Thymus (tissue), 11 donors: Measurements from ENCODE around the gene GORASP1. TPM values are rescaled to one million over a fixed set of nuclear protein-coding genes. Genes with fewer than 3 reads are reported as not detected.

Experiments
- DNase-seq, 9 donors: peaks; one replicate each; pipeline ENCODE4 v3.0.0-alpha.2; 2013; ENCODE audit warnings: low spot score in 9 of 9, low read depth in 6 of 9, missing footprints in 1 of 9
- H3K27ac ChIP-seq, 2 donors: one replicate each; pipeline ENCODE4 v1.5.1; 2013; ENCODE audit warnings: control low read depth in 1 of 2, low read depth in 1 of 2, low read length in 1 of 2, mild to moderate bottlenecking in 1 of 2, moderate library complexity in 1 of 2
- H3K27me3 ChIP-seq, 2 donors: one replicate each; pipeline ENCODE4 v1.5.1; 2013; ENCODE audit warnings: low read length in 1 of 2; ENCODE audit not compliant: control insufficient read depth in 2 of 2, insufficient read depth in 1 of 2
- H3K36me3 ChIP-seq, 2 donors: one replicate each; pipeline ENCODE4 v1.5.1; 2013; ENCODE audit warnings: low read length in 1 of 2, mild to moderate bottlenecking in 1 of 2, moderate library complexity in 1 of 2; ENCODE audit not compliant: control insufficient read depth in 2 of 2, insufficient read depth in 2 of 2
- H3K4me1 ChIP-seq, 2 donors: one replicate each; pipeline ENCODE4 v1.5.1; 2013; ENCODE audit warnings: low read length in 2 of 2; ENCODE audit not compliant: control insufficient read depth in 2 of 2, insufficient read depth in 2 of 2
- H3K4me3 ChIP-seq, 2 donors: one replicate each; pipeline ENCODE4 v1.5.1; 2013; ENCODE audit warnings: low read length in 2 of 2, control low read depth in 1 of 2, mild to moderate bottlenecking in 1 of 2
- H3K9me3 ChIP-seq, 2 donors: one replicate each; pipeline ENCODE4 v1.5.1; 2013; ENCODE audit warnings: low read length in 1 of 2, mild to moderate bottlenecking in 1 of 2; ENCODE audit not compliant: control insufficient read depth in 2 of 2, insufficient read depth in 1 of 2
- WGBS: extraction: QIAGEN DNeasy Blood & Tissue Kit; methylation state at CpG from one replicate; pipeline ENCODE4 v1.1.7; 2013; 5-methylcytosine and 5-hydroxymethylcytosine counted together
- polyA plus RNA-seq: library from polyadenylated mRNA; stranded (reverse); fragments of 200-250 nt; gene quantifications from one replicate; pipeline ENCODE4 v1.2.3, GENCODE V29; 2013
- total RNA-seq: library from RNA; stranded (reverse); fragments of 120-200 nt; gene quantifications from one replicate; pipeline ENCODE4 v1.2.4, GENCODE V29; 2013
- donor health status: healthy.

GORASP1 gene
- total and polyA plus RNA-seq, 2 donors = 19.7 to 26.2 TPM

GRCh38 chr3:39149059-39149455, 41.6 kb upstream of the GORASP1 start:
- H3K9me3 ChIP-seq = no peaks in the 10 kb centered on the region
- DNase-seq = no peak
- WGBS = 54% methylated on average over 4 of the region's 4 CpGs
- peak overlapping the region; percentile 89 to 97 for H3K27ac ChIP-seq
- H3K36me3 ChIP-seq = peaks cover 22 to 25% of the 10 kb centered on the region in 2 donors
- peak overlapping the region; percentile 50 to 62 for H3K4me3 ChIP-seq
- peaks cover 44 to 77% of the 10 kb centered on the region in 2 donors for H3K4me1 ChIP-seq
- no peaks in the 10 kb centered on the region for H3K27me3 ChIP-seq

DNA sequence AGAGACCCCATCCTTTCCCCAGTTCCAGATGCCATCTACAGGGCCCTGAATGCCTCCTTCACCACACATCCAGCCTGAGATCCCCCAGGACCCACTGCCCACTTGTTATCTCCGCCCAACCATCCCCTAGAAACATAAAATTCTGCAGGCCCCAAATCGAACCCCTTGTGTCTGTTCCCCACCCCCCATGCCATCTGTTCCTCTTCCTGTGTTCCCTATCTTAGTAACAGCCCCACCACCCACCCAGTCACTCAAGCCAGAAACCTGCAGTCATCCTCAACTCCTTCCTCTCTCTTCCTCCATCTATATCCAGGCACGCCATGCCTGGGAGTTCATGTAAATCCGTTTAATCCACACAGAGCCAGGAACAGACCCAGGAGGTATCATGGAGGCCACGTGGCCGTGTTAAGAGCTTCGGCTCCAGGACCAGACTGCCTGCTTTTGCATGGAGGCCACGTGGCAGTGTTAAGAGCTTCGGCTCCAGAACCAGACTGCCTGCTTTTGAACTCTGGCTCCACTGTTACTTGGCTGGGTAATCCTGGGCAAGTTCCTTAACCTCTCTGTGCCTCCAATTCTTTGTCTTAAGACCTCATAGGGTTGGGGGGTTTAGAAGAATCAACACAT, 41.1 kb upstream of the GORASP1 start:
- Histone ChIP-seq H3K27ac (peak overlapping the region; percentile 89 to 97), H3K4me1 (peaks cover 44 to 73% of the 10 kb centered on the region in 2 donors), H3K9me3 (no peaks in the 10 kb centered on the region), H3K36me3 (peaks cover 27 to 30% of the 10 kb centered on the region in 2 donors), H3K4me3 (peak overlapping the region; percentile 50 to 62), H3K27me3 (no peaks in the 10 kb centered on the region)
- DNase-seq = peak in 1 of 9 donors; percentile 50
- WGBS = 31% methylated on average over 9 of the region's 9 CpGs

GRCh38 chr3:39147711-39148434, 40.4 kb upstream of the GORASP1 start:
- peaks cover 34 to 37% of the 10 kb centered on the region in 2 donors for H3K36me3 ChIP-seq
- 1% methylated on average over 9 of the region's 9 CpGs for WGBS
- peak overlapping the region; percentile 89 to 97 for H3K27ac ChIP-seq
- no peaks in the 10 kb centered on the region for H3K27me3 ChIP-seq
- H3K9me3 ChIP-seq = no peaks in the 10 kb centered on the region
- peak in 7 of 9 donors; percentile 52 to 89 (median 65) for DNase-seq
- H3K4me3 ChIP-seq = peak overlapping the region; percentile 50 to 62
- H3K4me1 ChIP-seq = peaks cover 44 to 77% of the 10 kb centered on the region in 2 donors

GRCh38 chr3:39146611-39147591, 39.5 kb upstream of the GORASP1 start:
- peaks cover 43 to 47% of the 10 kb centered on the region in 2 donors for H3K36me3 ChIP-seq
- H3K27me3 ChIP-seq = no peaks in the 10 kb centered on the region
- 22% methylated on average over 15 of the region's 15 CpGs for WGBS
- DNase-seq = peak in 3 of 9 donors; percentile 54 to 73 (median 57)
- H3K27ac ChIP-seq = peak overlapping the region; percentile 89 to 97
- H3K9me3 ChIP-seq = no peaks in the 10 kb centered on the region
- H3K4me3 ChIP-seq = peak overlapping the region; percentile 50 to 62
- H3K4me1 ChIP-seq = peaks cover 45 to 78% of the 10 kb centered on the region in 2 donors

DNA sequence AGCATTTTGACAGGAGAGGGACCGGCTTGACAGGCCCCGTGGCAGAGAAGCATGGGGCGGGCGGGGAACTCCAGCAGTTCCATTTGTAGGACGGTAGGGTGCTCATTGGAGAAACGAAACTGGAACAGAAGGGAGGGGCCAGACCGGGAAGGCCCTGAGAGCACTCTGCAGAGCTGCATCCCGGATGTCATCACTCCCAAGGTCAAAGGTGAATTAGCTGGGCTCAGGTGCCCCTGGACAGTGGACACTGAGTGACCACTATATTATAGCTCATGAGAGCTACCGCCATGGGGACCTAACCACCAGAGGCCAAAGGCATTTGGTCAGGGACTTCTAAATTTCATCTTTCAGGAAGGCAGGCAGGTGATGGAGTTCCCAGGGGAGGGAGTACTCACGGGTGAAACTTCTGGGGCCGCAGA, 38.7 kb upstream of the GORASP1 start:
- H3K27me3 ChIP-seq = no peaks in the 10 kb centered on the region
- H3K27ac ChIP-seq = peak overlapping the region in 1 of 2 donors; percentile 97
- peaks cover 44 to 55% of the 10 kb centered on the region in 2 donors for H3K36me3 ChIP-seq

DNA sequence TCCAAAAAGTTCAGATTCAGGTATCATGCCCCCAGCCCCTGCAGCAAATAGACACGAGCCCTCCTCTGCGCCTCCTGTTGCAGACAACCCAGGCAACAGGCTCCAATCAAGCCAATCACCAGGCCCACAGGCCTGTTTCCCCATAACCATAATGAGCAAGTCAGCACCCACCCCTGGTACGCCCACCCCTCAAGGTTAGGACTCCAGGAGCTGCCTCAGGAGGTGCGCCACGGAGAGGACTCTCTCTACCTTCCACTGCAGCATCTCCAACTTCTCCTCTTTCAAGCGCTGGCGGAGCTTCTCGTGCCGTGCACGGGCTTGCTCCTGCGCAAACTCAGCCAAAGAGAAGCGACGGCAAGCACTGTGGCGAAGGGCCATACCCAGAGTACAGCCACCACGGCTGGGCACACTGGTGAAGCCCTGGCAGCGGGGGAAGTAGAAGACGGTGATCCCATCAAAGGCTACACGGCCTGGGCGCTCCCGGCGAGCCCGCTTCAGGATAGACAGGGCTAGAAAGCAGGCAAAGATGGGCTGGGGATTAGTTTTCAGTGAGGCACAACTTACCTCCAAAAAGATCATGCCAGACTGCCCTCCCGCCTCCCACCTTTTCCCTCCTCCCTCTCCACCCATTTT, 37.4 kb upstream of the GORASP1 start:
- WGBS = 97% methylated on average over 23 of the region's 23 CpGs
- Histone ChIP-seq H3K9me3 (no peaks in the 10 kb centered on the region), H3K36me3 (peaks cover 49 to 59% of the 10 kb centered on the region in 2 donors), H3K4me1 (peaks cover 31 to 64% of the 10 kb centered on the region in 2 donors), H3K4me3 (no peak overlapping the region), H3K27ac (no peak overlapping the region), H3K27me3 (no peaks in the 10 kb centered on the region)
- no peak for DNase-seq

More for the DNA sequence above, 38.7 kb upstream of the GORASP1 start:
- H3K4me3 ChIP-seq = peak overlapping the region; percentile 50 to 62
- no peaks in the 10 kb centered on the region for H3K9me3 ChIP-seq
- H3K4me1 ChIP-seq = peaks cover 41 to 76% of the 10 kb centered on the region in 2 donors
- 84% methylated on average over 11 of the region's 11 CpGs for WGBS
- DNase-seq = peak in 1 of 9 donors; percentile 27

- no peak overlapping the region for H3K4me3 ChIP-seq
- no peaks in the 10 kb centered on the region for H3K27me3 ChIP-seq
- WGBS = 90% methylated on average over 20 of the region's 20 CpGs
- peaks cover 24 to 57% of the 10 kb centered on the region in 2 donors for H3K4me1 ChIP-seq
- H3K27ac ChIP-seq = no peak overlapping the region
- DNase-seq = no peak
- no peaks in the 10 kb centered on the region for H3K9me3 ChIP-seq
- peaks cover 49 to 59% of the 10 kb centered on the region in 2 donors for H3K36me3 ChIP-seq
Measured at GRCh38 chr3:39144095-39144747, 36.8 kb upstream of the GORASP1 start.
